ENCODE data around the gene DHDH. TPM values are rescaled to one million over a fixed set of nuclear protein-coding genes. Genes with fewer than 3 reads are reported as not detected.

Gene DHDH
- total RNA-seq, 1 experiment from 2014 or later, result 3.3 TPM

DNA sequence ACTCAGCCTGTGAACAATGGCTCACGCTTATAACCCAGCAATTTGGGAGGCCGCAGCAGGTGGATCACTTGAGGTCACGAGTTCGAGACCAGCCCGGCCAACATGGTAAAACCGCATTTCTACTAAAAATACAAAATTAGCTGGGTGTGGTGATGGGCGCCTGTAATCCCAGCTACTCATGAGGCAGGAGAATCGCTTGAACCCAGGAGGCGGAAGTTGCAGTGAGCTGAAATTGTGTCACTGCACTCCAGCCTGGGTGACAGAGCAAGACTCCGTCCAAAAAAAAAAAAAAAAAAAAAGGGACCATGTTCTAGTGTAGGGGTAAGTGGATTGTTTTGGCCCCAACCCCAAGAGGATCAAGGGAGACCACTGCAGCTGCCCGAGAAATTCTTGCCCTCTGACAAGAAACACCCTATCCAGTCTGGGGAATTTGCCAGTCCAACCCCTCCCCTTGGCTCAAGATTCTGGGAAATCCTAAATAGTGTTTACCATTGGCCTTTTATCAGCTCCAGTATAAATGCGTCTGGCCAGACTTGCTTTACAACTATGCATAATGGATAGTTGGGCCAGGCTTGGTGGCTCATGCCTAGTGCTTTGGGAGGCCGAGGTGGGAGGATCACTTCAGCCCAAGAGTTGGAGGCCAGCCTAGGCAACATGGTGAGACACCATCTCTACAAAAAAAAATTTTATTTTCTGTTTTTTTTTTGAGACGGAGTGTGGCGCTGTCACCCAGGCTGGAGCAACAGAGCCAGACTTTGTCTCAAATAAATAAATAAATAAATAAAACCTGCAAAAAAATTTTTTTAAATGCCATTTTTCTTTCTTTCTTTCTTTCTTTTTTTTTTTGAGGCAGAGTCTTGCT is 5.1 kb upstream of the DHDH start:
- Mint-ChIP-seq H3K9me3 (ENCODE audit: unreplicated experiment) (no peaks in the 10 kb centered on the region), H3K27ac (ENCODE audit: unreplicated experiment) (no peak overlapping the region), H3K4me3 (ENCODE audit: unreplicated experiment) (no peak overlapping the region), H3K27me3 (ENCODE audit: insufficient read depth, unreplicated experiment) (no peaks in the 10 kb centered on the region), H3K36me3 (ENCODE audit: insufficient read depth, unreplicated experiment) (peaks cover 11% of the 10 kb centered on the region), H3K4me1 (ENCODE audit: low read depth, unreplicated experiment) (no peaks in the 10 kb centered on the region)
- Histone ChIP-seq H3K36me3 (ENCODE audit: control insufficient read depth, insufficient read depth, low read length) (no peaks in the 10 kb centered on the region), H3K4me3 (ENCODE audit: low read depth, low read length) (no peak overlapping the region), H3K4me1 (no peaks in the 10 kb centered on the region; the same call in 1 of the 2 replicates), H3K9me3 (no peaks in the 10 kb centered on the region), H3K27me3 (replicated peaks; ENCODE audit: control insufficient read depth, insufficient read depth, low read length) (no peaks in the 10 kb centered on the region)
- no peak for TF ChIP-seq CTCF (IDR thresholded peaks at IDR 0.05; ENCODE audit: insufficient read depth in 1 of 2, low read depth in 1 of 2, low read length in 1 of 2, severe bottlenecking in 1 of 2, unreplicated experiment in 1 of 2)
- POLR2A ChIA-PET, result interaction anchor here (0.6 to 0.7 kb wide), 3 partner anchors 28 to 133 kb away, joined by 3 to 6 read pairs (median 5); partner anchors contain the start of gene NUCB1
- CTCF ChIA-PET, result no interaction called here
- intact Hi-C loops (cut with micrococcal nuclease; ENCODE audit: unreplicated experiment), result no loop called here
- no peak for DNase-seq
- no TSS peak for BruUV-seq (replicated peaks)

DNA sequence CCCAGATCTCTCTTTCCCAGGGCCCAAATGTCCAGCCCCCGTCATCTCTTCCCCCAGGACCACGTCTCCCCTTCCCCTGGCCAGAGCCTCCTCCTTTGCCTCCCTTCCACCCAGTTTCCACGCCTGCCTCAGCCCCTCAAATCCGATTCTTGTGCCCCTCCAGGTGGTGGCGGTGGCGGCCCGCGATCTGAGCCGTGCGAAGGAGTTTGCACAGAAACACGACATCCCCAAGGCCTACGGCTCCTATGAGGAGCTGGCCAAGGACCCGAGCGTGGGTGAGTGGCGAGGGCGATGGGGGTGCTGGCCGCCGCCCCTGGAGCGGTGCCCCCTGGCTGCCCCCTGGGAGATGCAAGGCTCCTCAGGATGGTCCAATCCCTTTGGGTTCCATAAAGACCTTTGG is 1.3 kb downstream of the DHDH start:
- Mint-ChIP-seq H3K4me3 (ENCODE audit: unreplicated experiment) (peak overlapping the region; percentile 89), H3K36me3 (ENCODE audit: insufficient read depth, unreplicated experiment) (peaks cover 22% of the 10 kb centered on the region), H3K27me3 (ENCODE audit: insufficient read depth, unreplicated experiment) (no peaks in the 10 kb centered on the region), H3K9me3 (ENCODE audit: unreplicated experiment) (peaks cover 9% of the 10 kb centered on the region), H3K27ac (ENCODE audit: unreplicated experiment) (no peak overlapping the region), H3K4me1 (ENCODE audit: low read depth, unreplicated experiment) (peaks cover 14% of the 10 kb centered on the region)
- TF ChIP-seq CTCF (IDR thresholded peaks at IDR 0.05; ENCODE audit: insufficient read depth in 1 of 2, low read depth in 1 of 2, low read length in 1 of 2, severe bottlenecking in 1 of 2, unreplicated experiment in 1 of 2), result no peak
- DNase-seq, result peak in 1 of 2 experiments; percentile 36
- Histone ChIP-seq H3K36me3 (ENCODE audit: control insufficient read depth, insufficient read depth, low read length) (no peaks in the 10 kb centered on the region), H3K27me3 (replicated peaks; ENCODE audit: control insufficient read depth, insufficient read depth, low read length) (no peaks in the 10 kb centered on the region), H3K4me3 (ENCODE audit: low read depth, low read length) (no peak overlapping the region), H3K4me1 (peaks cover 3% of the 10 kb centered on the region), H3K9me3 (0 out of 2 replicates have a peak, but pooled peaks cover 3% of the 10 kb centered on the region)
- CTCF ChIA-PET, result interaction anchor here (1.2 to 1.7 kb wide), 2 partner anchors 36 to 59 kb away, joined by 5 to 7 read pairs; partner anchors contain the start of genes GYS1 and RUVBL2
- no TSS peak for BruUV-seq (replicated peaks)
- intact Hi-C loops (cut with micrococcal nuclease; ENCODE audit: unreplicated experiment), result no loop called here
- POLR2A ChIA-PET, result no interaction called here

- ChIA-PET POLR2A (no interaction called here), CTCF (interaction anchor here (0.7 to 1.7 kb wide), 2 partner anchors 15 to 58 kb away, joined by 4 to 7 read pairs; partner anchors contain the start of genes GYS1 and RUVBL2)
- H3K27me3 ChIP-seq (replicated peaks; ENCODE audit: control insufficient read depth, insufficient read depth, low read length), result no peaks in the 10 kb centered on the region
- peaks cover 9% of the 10 kb centered on the region for H3K9me3 Mint-ChIP-seq (ENCODE audit: unreplicated experiment)
- no peaks in the 10 kb centered on the region for H3K27me3 Mint-ChIP-seq (ENCODE audit: insufficient read depth, unreplicated experiment)
- H3K9me3 ChIP-seq, result peaks cover 8% of the 10 kb centered on the region; the same call in 1 of the 2 replicates
- H3K4me1 ChIP-seq, result peaks cover 3% of the 10 kb centered on the region
- peaks cover 14% of the 10 kb centered on the region for H3K4me1 Mint-ChIP-seq (ENCODE audit: low read depth, unreplicated experiment)
- no peaks in the 10 kb centered on the region for H3K36me3 ChIP-seq (ENCODE audit: control insufficient read depth, insufficient read depth, low read length)
- H3K4me3 ChIP-seq (ENCODE audit: low read depth, low read length), result no peak overlapping the region
- peaks cover 23% of the 10 kb centered on the region for H3K36me3 Mint-ChIP-seq (ENCODE audit: insufficient read depth, unreplicated experiment)
- H3K27ac Mint-ChIP-seq (ENCODE audit: unreplicated experiment), result no peak overlapping the region
- intact Hi-C loops (cut with micrococcal nuclease; ENCODE audit: unreplicated experiment), result no loop called here
- DNase-seq, result no peak
- H3K4me3 Mint-ChIP-seq (ENCODE audit: unreplicated experiment), result no peak overlapping the region
- no peak for TF ChIP-seq CTCF (IDR thresholded peaks at IDR 0.05; ENCODE audit: insufficient read depth in 1 of 2, low read depth in 1 of 2, low read length in 1 of 2, severe bottlenecking in 1 of 2, unreplicated experiment in 1 of 2)
- BruUV-seq (replicated peaks), result no TSS peak
These were observed 2.4 kb downstream of the DHDH start for GRCh38 chr19:48935864-48936263.
